Mucosa of stomach (tissue), 1 donor: ENCODE results near the gene SRC.

ENCODE experiments used
- H3K27me3 ChIP-seq: one replicate; pipeline ENCODE4 v1.7.0; 2013; ENCODE audit warnings: mild to moderate bottlenecking, low read length; ENCODE audit not compliant: control insufficient read depth, insufficient read depth
- H3K36me3 ChIP-seq: one replicate; pipeline ENCODE4 v1.7.0; 2013; ENCODE audit warnings: low read length; ENCODE audit not compliant: control insufficient read depth, insufficient read depth
- H3K4me1 ChIP-seq: one replicate; pipeline ENCODE4 v1.7.0; 2013; ENCODE audit warnings: mild to moderate bottlenecking, low read length; ENCODE audit not compliant: control insufficient read depth, insufficient read depth
- H3K4me3 ChIP-seq: one replicate; pipeline ENCODE4 v1.7.0; 2013; ENCODE audit warnings: low read length
- H3K9ac ChIP-seq: one replicate; pipeline ENCODE4 v1.7.0; 2013; ENCODE audit warnings: mild to moderate bottlenecking, low read length, moderate library complexity
- H3K9me3 ChIP-seq: one replicate; pipeline ENCODE4 v1.7.0; 2013; ENCODE audit warnings: mild to moderate bottlenecking, low read length, moderate library complexity; ENCODE audit not compliant: control insufficient read depth
- donor health status: Pancreatic carcinoma.

The SRC gene

GRCh38 chr20:37345339-37346235 lies at the start of gene SRC:
SRC (plus strand) TSS chr20:37346140; CDS start chr20:37384154, 38,014 bp downstream.
- H3K36me3 ChIP-seq = peaks cover 10% of the 10 kb centered on the region
- H3K27me3 ChIP-seq = no peaks in the 10 kb centered on the region
- H3K4me3 ChIP-seq = peak within 1 kb of the TSS; percentile 45
- peaks cover 69% of the 10 kb centered on the region for H3K4me1 ChIP-seq
- H3K9me3 ChIP-seq = no peaks in the 10 kb centered on the region
- peak within 1 kb of the TSS; percentile 93 for H3K9ac ChIP-seq

DNA sequence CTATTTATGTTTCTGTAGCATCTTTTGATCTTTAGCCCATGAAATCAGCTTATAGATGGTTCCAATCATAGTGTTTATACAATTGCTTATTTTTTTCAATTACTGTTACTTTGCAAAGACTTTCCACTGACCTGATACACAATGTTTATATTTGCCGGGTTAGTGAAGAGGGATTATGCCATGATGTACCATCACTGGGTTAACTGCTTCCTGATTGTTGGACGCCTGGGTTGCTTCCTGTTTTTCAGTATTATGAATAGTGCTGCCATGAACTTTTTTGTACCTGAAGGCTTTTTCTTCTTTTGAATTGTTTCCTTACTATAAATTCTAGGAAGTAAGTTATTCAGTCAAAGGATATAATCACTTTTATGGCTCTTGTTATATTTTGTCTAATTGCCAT lies 49.6 kb upstream of the SRC start:
- no peaks in the 10 kb centered on the region for H3K27me3 ChIP-seq
- no peak overlapping the region for H3K9ac ChIP-seq
- no peaks in the 10 kb centered on the region for H3K9me3 ChIP-seq
- no peaks in the 10 kb centered on the region for H3K36me3 ChIP-seq
- H3K4me3 ChIP-seq = no peak overlapping the region
- peaks cover 38% of the 10 kb centered on the region for H3K4me1 ChIP-seq

- no peaks in the 10 kb centered on the region for H3K9me3 ChIP-seq
- peaks cover 38% of the 10 kb centered on the region for H3K4me1 ChIP-seq
- H3K4me3 ChIP-seq = no peak overlapping the region
- no peak overlapping the region for H3K9ac ChIP-seq
- no peaks in the 10 kb centered on the region for H3K36me3 ChIP-seq
- H3K27me3 ChIP-seq = no peaks in the 10 kb centered on the region
Measured at GRCh38 chr20:37297066-37297736, 48.7 kb upstream of the SRC start.

GRCh38 chr20:37298190-37298939 lies 47.6 kb upstream of the SRC start:
- no peaks in the 10 kb centered on the region for H3K27me3 ChIP-seq
- H3K9me3 ChIP-seq = no peaks in the 10 kb centered on the region
- H3K9ac ChIP-seq = no peak overlapping the region
- H3K4me1 ChIP-seq = peaks cover 46% of the 10 kb centered on the region
- no peaks in the 10 kb centered on the region for H3K36me3 ChIP-seq
- H3K4me3 ChIP-seq = no peak overlapping the region

GRCh38 chr20:37299718-37300528 lies 46.0 kb upstream of the SRC start:
- no peaks in the 10 kb centered on the region for H3K36me3 ChIP-seq
- no peak overlapping the region for H3K4me3 ChIP-seq
- H3K9ac ChIP-seq = no peak overlapping the region
- H3K9me3 ChIP-seq = no peaks in the 10 kb centered on the region
- H3K4me1 ChIP-seq = peaks cover 50% of the 10 kb centered on the region
- no peaks in the 10 kb centered on the region for H3K27me3 ChIP-seq

DNA sequence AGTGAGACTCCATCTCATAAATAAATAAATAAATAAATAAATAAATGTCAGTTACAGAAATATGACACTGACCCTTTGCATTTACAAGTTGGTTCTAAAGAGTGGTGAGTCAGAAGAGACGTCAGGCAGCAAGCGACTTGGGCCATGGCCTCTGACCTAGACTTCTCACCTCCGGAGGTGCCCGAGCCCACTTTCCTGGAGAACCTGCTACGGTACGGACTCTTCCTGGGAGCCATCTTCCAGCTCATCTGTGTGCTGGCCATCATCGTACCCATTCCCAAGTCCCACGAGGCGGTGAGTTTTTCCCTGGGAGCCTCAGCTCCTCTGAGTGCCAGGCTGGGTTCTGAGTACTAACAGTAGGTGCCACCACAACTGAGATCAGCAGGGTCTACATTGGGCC lies 44.8 kb upstream of the SRC start:
- H3K27me3 ChIP-seq = no peaks in the 10 kb centered on the region
- H3K4me3 ChIP-seq = no peak overlapping the region
- no peaks in the 10 kb centered on the region for H3K36me3 ChIP-seq
- H3K9me3 ChIP-seq = no peaks in the 10 kb centered on the region
- peaks cover 46% of the 10 kb centered on the region for H3K4me1 ChIP-seq
- H3K9ac ChIP-seq = no peak overlapping the region

DNA sequence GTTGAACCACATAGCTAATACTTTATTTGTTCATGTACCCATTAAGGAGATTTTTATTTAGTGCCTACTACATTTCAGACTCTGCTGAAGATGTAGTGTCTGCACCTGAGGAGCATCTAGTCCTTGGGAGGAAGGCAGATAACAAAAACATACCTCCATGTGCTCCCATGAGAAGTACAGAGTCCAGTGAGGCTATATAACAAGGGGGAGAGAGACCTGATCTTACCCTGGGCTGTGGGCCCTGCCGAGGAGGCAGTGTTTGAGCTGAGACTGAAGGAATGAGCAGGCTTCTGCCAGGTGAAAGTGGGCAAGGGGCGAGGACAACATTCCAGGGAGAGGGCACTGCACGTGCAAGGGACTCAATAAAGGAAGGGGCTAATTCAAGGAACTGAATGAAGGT lies 44.4 kb upstream of the SRC start:
- Histone ChIP-seq H3K9me3 (no peaks in the 10 kb centered on the region), H3K4me3 (no peak overlapping the region), H3K36me3 (no peaks in the 10 kb centered on the region), H3K4me1 (peaks cover 47% of the 10 kb centered on the region), H3K9ac (no peak overlapping the region), H3K27me3 (no peaks in the 10 kb centered on the region)

DNA sequence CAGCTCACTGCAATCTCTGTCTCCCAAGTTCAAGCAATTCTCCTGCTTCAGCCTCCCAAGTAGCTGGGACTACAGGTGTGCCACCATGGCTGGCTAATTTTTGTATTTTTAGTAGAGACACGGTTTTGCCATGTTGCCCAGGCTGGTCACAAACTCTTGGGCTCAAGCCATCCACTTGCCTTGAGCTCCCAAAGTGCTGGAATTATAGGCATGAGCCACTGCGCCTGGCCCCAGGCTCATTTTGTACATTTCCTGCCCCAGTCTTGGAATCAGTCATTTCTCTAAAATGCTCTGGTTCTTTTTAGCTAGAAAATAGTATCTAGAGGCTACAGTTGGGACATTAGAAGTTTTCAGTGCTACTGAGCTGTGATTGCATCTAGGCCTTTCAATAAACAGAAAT lies 43.0 kb upstream of the SRC start:
- H3K9ac ChIP-seq = no peak overlapping the region
- no peaks in the 10 kb centered on the region for H3K27me3 ChIP-seq
- H3K36me3 ChIP-seq = no peaks in the 10 kb centered on the region
- H3K9me3 ChIP-seq = no peaks in the 10 kb centered on the region
- H3K4me3 ChIP-seq = no peak overlapping the region
- peaks cover 46% of the 10 kb centered on the region for H3K4me1 ChIP-seq

DNA sequence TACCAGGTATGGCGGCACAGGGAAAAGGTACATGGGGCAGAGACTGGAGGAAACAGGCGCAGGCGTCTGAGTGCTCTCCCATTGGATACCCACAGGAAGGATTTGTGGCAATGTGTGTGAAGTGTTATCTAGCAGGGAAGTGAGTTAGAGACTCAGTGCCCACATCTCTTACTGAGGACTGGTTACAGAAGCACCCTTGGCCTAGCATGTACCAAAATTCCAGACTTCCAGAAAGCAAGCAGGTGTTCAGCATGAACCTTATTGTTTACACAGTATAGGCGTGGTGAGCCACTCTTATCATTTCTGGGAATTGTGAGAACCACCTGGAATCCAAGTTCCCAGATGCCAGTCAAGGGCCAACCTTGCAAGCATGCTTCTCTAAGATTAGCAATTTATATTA lies 42.3 kb upstream of the SRC start:
- H3K4me3 ChIP-seq = no peak overlapping the region
- peaks cover 53% of the 10 kb centered on the region for H3K4me1 ChIP-seq
- H3K36me3 ChIP-seq = no peaks in the 10 kb centered on the region
- H3K9me3 ChIP-seq = no peaks in the 10 kb centered on the region
- H3K27me3 ChIP-seq = no peaks in the 10 kb centered on the region
- no peak overlapping the region for H3K9ac ChIP-seq

DNA sequence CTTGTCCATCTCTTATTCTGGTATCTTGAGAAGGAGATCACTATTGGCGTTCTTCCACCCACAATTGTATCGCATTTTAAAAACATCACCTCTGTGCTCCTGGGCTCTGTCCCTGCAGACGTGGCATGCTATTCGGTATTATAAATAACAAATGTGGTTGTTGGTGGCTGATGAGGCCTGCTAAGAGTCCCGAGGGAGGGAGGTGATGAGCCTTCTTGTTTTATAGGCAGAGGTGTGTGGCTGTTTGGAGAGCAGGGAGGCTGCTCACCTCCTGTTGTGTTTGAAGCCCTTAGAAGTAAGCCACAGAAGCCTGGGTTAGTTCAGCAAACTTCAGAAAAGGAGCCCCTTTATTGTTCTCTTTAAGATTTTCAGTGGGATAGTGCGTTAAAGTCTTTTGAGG lies 40.9 kb upstream of the SRC start:
- Histone ChIP-seq H3K36me3 (no peaks in the 10 kb centered on the region), H3K27me3 (no peaks in the 10 kb centered on the region), H3K9me3 (no peaks in the 10 kb centered on the region), H3K4me3 (no peak overlapping the region), H3K9ac (no peak overlapping the region), H3K4me1 (peaks cover 61% of the 10 kb centered on the region)

DNA sequence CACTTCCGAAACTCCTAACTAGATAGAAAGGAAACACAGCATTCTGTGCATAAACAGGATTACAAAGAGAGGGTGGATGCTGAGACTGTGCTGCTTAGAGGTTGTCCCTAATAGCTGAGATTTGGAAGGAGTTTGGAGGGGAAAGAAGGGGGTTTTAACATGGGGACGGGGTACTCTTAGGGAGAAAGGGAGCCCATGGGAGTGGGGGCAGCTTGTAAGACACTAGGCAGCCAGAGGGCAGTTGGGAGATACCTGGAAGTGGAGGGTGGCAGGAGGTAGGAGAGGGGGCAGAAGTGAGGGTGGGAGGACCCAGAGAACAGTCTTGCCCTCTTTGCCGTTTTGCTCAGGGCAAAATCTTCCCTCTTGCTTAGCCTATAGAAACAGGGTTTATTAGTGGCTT lies 40.1 kb upstream of the SRC start:
- no peaks in the 10 kb centered on the region for H3K9me3 ChIP-seq
- H3K36me3 ChIP-seq = no peaks in the 10 kb centered on the region
- H3K4me1 ChIP-seq = peaks cover 68% of the 10 kb centered on the region
- H3K9ac ChIP-seq = no peak overlapping the region
- H3K27me3 ChIP-seq = no peaks in the 10 kb centered on the region
- H3K4me3 ChIP-seq = no peak overlapping the region
